ENCODE measurements around the gene LIPA. TPM values are rescaled to one million over a fixed set of nuclear protein-coding genes. Genes with fewer than 3 reads are reported as not detected.

LIPA gene
- total RNA-seq, 2 experiments from 2014 or later = 8.9 to 19.4 TPM

DNA sequence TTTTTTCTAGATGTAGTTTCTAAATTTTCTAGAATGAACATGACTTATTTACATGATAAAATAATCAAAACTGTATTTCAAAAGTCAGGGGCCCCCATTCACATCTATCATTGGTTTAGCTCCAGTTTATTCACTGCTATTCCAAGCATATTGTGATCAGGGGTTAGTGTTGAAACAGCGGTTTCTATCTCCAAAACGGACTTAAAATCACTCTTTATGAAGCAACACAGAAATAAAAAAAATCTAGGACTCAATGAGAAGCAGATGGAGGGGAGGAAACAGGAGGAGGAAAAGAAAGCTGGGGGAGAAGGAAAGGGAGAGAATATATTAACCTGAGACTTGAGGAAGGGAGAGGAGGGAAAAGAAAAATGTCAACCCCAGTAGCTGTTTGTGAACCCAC lies 29.7 kb downstream of the LIPA start:
- Histone ChIP-seq H3K27ac (ENCODE audit: low read depth, low read length, poor library complexity, severe bottlenecking) (no peak overlapping the region), H3K4me2 (ENCODE audit: low read length) (no peak overlapping the region), H3K4me3 (ENCODE audit: low read depth, low read length, poor library complexity, severe bottlenecking) (no peak overlapping the region), H3K9me2 (ENCODE audit: insufficient read depth, low read length) (no peaks in the 10 kb centered on the region), H3K9me3 (ENCODE audit: low read length) (no peaks in the 10 kb centered on the region), H2AFZ (ENCODE audit: low read length) (no peak overlapping the region), H4K20me1 (ENCODE audit: insufficient read depth, low read length) (no peaks in the 10 kb centered on the region), H3K79me2 (ENCODE audit: insufficient read depth, low read depth, low read length) (no peaks in the 10 kb centered on the region), H3K36me3 (ENCODE audit: insufficient read depth, low read length) (no peaks in the 10 kb centered on the region), H3K4me1 (ENCODE audit: insufficient read depth, low read length, poor library complexity, severe bottlenecking) (peaks cover 6% of the 10 kb centered on the region)
- DNase-seq (ENCODE audit: low spot score) = no peak
- no TSS peak for BruUV-seq (replicated peaks)
- no peak for TF ChIP-seq EZH2phosphoT487 (IDR thresholded peaks at IDR 0.05; ENCODE audit: borderline replicate concordance, low read depth, low read length)
- TF ChIP-seq, protein P1, sequence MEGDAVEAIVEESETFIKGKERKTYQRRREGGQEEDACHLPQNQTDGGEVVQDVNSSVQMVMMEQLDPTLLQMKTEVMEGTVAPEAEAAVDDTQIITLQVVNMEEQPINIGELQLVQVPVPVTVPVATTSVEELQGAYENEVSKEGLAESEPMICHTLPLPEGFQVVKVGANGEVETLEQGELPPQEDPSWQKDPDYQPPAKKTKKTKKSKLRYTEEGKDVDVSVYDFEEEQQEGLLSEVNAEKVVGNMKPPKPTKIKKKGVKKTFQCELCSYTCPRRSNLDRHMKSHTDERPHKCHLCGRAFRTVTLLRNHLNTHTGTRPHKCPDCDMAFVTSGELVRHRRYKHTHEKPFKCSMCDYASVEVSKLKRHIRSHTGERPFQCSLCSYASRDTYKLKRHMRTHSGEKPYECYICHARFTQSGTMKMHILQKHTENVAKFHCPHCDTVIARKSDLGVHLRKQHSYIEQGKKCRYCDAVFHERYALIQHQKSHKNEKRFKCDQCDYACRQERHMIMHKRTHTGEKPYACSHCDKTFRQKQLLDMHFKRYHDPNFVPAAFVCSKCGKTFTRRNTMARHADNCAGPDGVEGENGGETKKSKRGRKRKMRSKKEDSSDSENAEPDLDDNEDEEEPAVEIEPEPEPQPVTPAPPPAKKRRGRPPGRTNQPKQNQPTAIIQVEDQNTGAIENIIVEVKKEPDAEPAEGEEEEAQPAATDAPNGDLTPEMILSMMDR (conservative IDR thresholded peaks at IDR 0.05; ENCODE audit: low read length) = no peak
- intact Hi-C loops (cut with micrococcal nuclease; ENCODE audit: unreplicated experiment) = no loop called here
- ChIA-PET CTCF (ENCODE audit: unreplicated experiment) (no interaction called here), POLR2A (no interaction called here)

DNA sequence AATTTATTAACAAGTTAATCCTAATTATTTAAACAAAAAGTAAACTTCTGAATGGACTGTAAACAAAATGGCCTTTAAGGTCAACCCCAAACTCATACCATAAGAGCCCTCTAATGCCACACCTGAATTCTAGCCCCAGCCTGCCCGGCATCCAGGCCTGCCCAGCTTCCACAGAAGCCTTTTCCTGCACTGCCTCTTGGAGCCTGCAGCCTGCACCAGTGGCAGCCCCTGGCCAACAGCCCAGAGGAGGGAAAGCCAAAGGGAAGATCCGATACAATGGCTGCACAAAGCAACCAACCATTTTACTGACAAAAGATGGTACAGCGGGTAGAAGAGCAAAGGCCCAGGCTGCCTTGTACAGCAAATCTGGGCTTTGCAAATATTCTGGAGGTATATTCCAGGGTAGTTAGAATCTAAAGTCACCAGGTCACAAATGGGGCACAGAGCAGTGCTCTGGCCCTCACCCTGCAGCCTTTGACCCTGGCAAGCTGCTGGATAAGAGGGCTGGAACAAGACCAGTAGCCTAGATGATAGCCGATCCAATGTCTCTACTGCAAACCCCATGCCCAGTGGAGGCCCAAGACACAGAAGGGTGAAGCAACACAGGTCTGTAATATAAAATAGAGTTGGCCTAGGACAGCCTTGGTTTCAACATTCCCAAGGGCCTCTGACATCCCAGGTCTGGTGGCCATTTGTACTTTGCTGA lies 31.9 kb downstream of the LIPA start:
- Histone ChIP-seq H3K4me3 (ENCODE audit: low read depth, low read length, poor library complexity, severe bottlenecking) (no peak overlapping the region), H4K20me1 (ENCODE audit: insufficient read depth, low read length) (no peaks in the 10 kb centered on the region), H3K9me2 (ENCODE audit: insufficient read depth, low read length) (no peaks in the 10 kb centered on the region), H3K36me3 (ENCODE audit: insufficient read depth, low read length) (no peaks in the 10 kb centered on the region), H3K4me1 (ENCODE audit: insufficient read depth, low read length, poor library complexity, severe bottlenecking) (peaks cover 6% of the 10 kb centered on the region), H2AFZ (ENCODE audit: low read length) (no peak overlapping the region), H3K79me2 (ENCODE audit: insufficient read depth, low read depth, low read length) (no peaks in the 10 kb centered on the region), H3K27ac (ENCODE audit: low read depth, low read length, poor library complexity, severe bottlenecking) (no peak overlapping the region), H3K9me3 (ENCODE audit: low read length) (no peaks in the 10 kb centered on the region), H3K4me2 (ENCODE audit: low read length) (no peak overlapping the region)
- POLR2A ChIA-PET = no interaction called here
- CTCF ChIA-PET (ENCODE audit: unreplicated experiment) = no interaction called here
- intact Hi-C loops (cut with micrococcal nuclease; ENCODE audit: unreplicated experiment) = no loop called here
- TF ChIP-seq EZH2phosphoT487 (IDR thresholded peaks at IDR 0.05; ENCODE audit: borderline replicate concordance, low read depth, low read length) = no peak
- TF ChIP-seq, protein P1 (conservative IDR thresholded peaks at IDR 0.05; ENCODE audit: low read length) = no peak
- DNase-seq (ENCODE audit: low spot score) = no peak
- no TSS peak for BruUV-seq (replicated peaks)
